Activated naive CD4-positive, alpha-beta T cell treated with anti-CD3 and anti-CD28 coated beads, Interleukin-2, amount 50 U/mL, for 72 hours (primary cell): ENCODE results near the gene SRP68. TPM values are rescaled to one million over a fixed set of nuclear protein-coding genes. Genes with fewer than 3 reads are reported as not detected.

Source experiments
- ATAC-seq, 2 donors: fragments of 150-1000 bp; cut with Tn5 transposase; 2 replicates each; pipeline ENCODE4 v1.10.0; 2021; ENCODE audit warnings: mild to moderate bottlenecking in 2 of 2, moderate library complexity in 2 of 2
- DNase-seq, 2 donors: peaks; one replicate each; pipeline ENCODE4 v3.0.0; 2021 to 2022; ENCODE audit warnings: low spot score in 2 of 2
- H3K27ac Mint-ChIP-seq, 2 donors: one replicate each; pipeline ENCODE4 v1.8.0; 2022; ENCODE audit warnings: mild to moderate bottlenecking in 2 of 2, mixed read lengths in 2 of 2
- H3K36me3 Mint-ChIP-seq, 2 donors: one replicate each; pipeline ENCODE4 v1.8.0; 2022; ENCODE audit warnings: mixed read lengths in 2 of 2
- H3K9me3 Mint-ChIP-seq, 2 donors: one replicate each; pipeline ENCODE4 v1.8.0; 2022; ENCODE audit warnings: mixed read lengths in 2 of 2
- total RNA-seq, 2 donors: library from RNA; stranded (reverse); gene quantifications; one replicate each; pipeline ENCODE4 v1.2.3, GENCODE V29; 2022

SRP68 gene
- total RNA-seq: 100 to 1,000 TPM in 1 of 2 donors, 10 to 100 TPM in 1; 78.8 to 162 TPM

- Mint-ChIP-seq H3K27ac (peak within 1 kb of the TSS; percentile 99), H3K9me3 (no peaks in the 10 kb centered on the region), H3K36me3 (peaks cover 19 to 24% of the 10 kb centered on the region in 2 donors)
- DNase-seq (peak; percentile 83 to 85), ATAC-seq (peak; percentile 66 to 75)
Observed at GRCh38 chr17:76072148-76072858, at the start of gene SRP68. Gene SRP68 (minus strand): TSS chr17:76072517. CDS start chr17:76072491, 26 bp downstream.

- Mint-ChIP-seq H3K9me3 (no peaks in the 10 kb centered on the region), H3K27ac (peak overlapping the region in 1 of 2 donors; percentile 79), H3K36me3 (no peaks in the 10 kb centered on the region)
- DNase-seq: no peak
- ATAC-seq: peak; percentile 18 to 31
Observed at GRCh38 chr17:76121932-76122430, 49.7 kb upstream of the SRP68 start.

- DNase-seq (no peak), ATAC-seq (no peak)
- H3K27ac Mint-ChIP-seq: peak overlapping the region; percentile 79 to 82
- H3K9me3 Mint-ChIP-seq: no peaks in the 10 kb centered on the region
- H3K36me3 Mint-ChIP-seq: no peaks in the 10 kb centered on the region
Observed at GRCh38 chr17:76120658-76121008, 48.3 kb upstream of the SRP68 start.

- ATAC-seq: no peak
- Mint-ChIP-seq H3K36me3 (no peaks in the 10 kb centered on the region), H3K9me3 (no peaks in the 10 kb centered on the region), H3K27ac (peak overlapping the region in 1 of 2 donors; percentile 20)
- no peak for DNase-seq
Observed at GRCh38 chr17:76119409-76120371, 47.4 kb upstream of the SRP68 start.

- no peak for ATAC-seq
Observed at GRCh38 chr17:76115138-76115754, 42.9 kb upstream of the SRP68 start.

GRCh38 chr17:76111956-76112355 lies 39.6 kb upstream of the SRP68 start:
- Mint-ChIP-seq H3K9me3 (no peaks in the 10 kb centered on the region), H3K27ac (no peak overlapping the region), H3K36me3 (no peaks in the 10 kb centered on the region)
- no peak for ATAC-seq
- DNase-seq: no peak

More at GRCh38 chr17:76115138-76115754, 42.9 kb upstream of the SRP68 start:
- DNase-seq: no peak
- H3K9me3 Mint-ChIP-seq: no peaks in the 10 kb centered on the region
- H3K36me3 Mint-ChIP-seq: no peaks in the 10 kb centered on the region
- no peak overlapping the region for H3K27ac Mint-ChIP-seq

GRCh38 chr17:76107509-76107908 lies 35.2 kb upstream of the SRP68 start:
- Mint-ChIP-seq H3K9me3 (no peaks in the 10 kb centered on the region), H3K36me3 (peaks cover 7 to 14% of the 10 kb centered on the region in 2 donors), H3K27ac (no peak overlapping the region)
- ATAC-seq: no peak
- no peak for DNase-seq

- ATAC-seq (no peak), DNase-seq (no peak)
- H3K36me3 Mint-ChIP-seq: peaks cover 7 to 16% of the 10 kb centered on the region in 2 donors
- H3K9me3 Mint-ChIP-seq: no peaks in the 10 kb centered on the region
- no peak overlapping the region for H3K27ac Mint-ChIP-seq
Observed at GRCh38 chr17:76106703-76107102, 34.4 kb upstream of the SRP68 start.

GRCh38 chr17:76104896-76105231 lies 32.5 kb upstream of the SRP68 start:
- no peak for ATAC-seq
- DNase-seq: no peak
- Mint-ChIP-seq H3K36me3 (peaks cover 11 to 18% of the 10 kb centered on the region in 2 donors), H3K9me3 (no peaks in the 10 kb centered on the region), H3K27ac (peak overlapping the region; percentile 22 to 94)

- Mint-ChIP-seq H3K36me3 (peaks cover 13 to 18% of the 10 kb centered on the region in 2 donors), H3K27ac (peak overlapping the region; percentile 22 to 94), H3K9me3 (no peaks in the 10 kb centered on the region)
- DNase-seq: no peak
- ATAC-seq: no peak
Observed at GRCh38 chr17:76104140-76104895, 32.0 kb upstream of the SRP68 start.

- DNase-seq: peak; percentile 94 to 97
- H3K9me3 Mint-ChIP-seq: no peaks in the 10 kb centered on the region
- ATAC-seq: peak; percentile 92 to 97
- peak within 1 kb of the TSS; percentile 94 to 98 for H3K27ac Mint-ChIP-seq
- peaks cover 13 to 18% of the 10 kb centered on the region in 2 donors for H3K36me3 Mint-ChIP-seq
Observed at GRCh38 chr17:76103274-76104139, 31.2 kb upstream of the SRP68 start, which contains the start of gene EXOC7. Gene EXOC7 (minus strand): TSS chr17:76103787. CDS start chr17:76103692, 95 bp downstream.

GRCh38 chr17:76102944-76103273 lies 30.6 kb upstream of the SRP68 start:
- Mint-ChIP-seq H3K36me3 (peaks cover 16 to 18% of the 10 kb centered on the region in 2 donors), H3K27ac (peak overlapping the region; percentile 94 to 98)
- no peak for DNase-seq

GRCh38 chr17:76097716-76098295 lies 25.5 kb upstream of the SRP68 start:
- no peak for DNase-seq
- no peak for ATAC-seq
- Mint-ChIP-seq H3K9me3 (no peaks in the 10 kb centered on the region), H3K27ac (no peak overlapping the region), H3K36me3 (peaks cover 11 to 12% of the 10 kb centered on the region in 2 donors)

More at GRCh38 chr17:76102944-76103273, 30.6 kb upstream of the SRP68 start:
- H3K9me3 Mint-ChIP-seq: no peaks in the 10 kb centered on the region
- ATAC-seq: no peak

- DNase-seq (no peak), ATAC-seq (no peak)
- no peaks in the 10 kb centered on the region for H3K9me3 Mint-ChIP-seq
- H3K27ac Mint-ChIP-seq: peak overlapping the region in 1 of 2 donors; percentile 15
- H3K36me3 Mint-ChIP-seq: peaks cover 4 to 12% of the 10 kb centered on the region in 2 donors
Observed at GRCh38 chr17:76095943-76096342, 23.6 kb upstream of the SRP68 start.

GRCh38 chr17:76094046-76094445 lies 21.7 kb upstream of the SRP68 start:
- Mint-ChIP-seq H3K36me3 (peaks cover 4 to 7% of the 10 kb centered on the region in 2 donors), H3K9me3 (no peaks in the 10 kb centered on the region)

More at GRCh38 chr17:76094046-76094445, 21.7 kb upstream of the SRP68 start:
- DNase-seq: no peak
- ATAC-seq: no peak
- H3K27ac Mint-ChIP-seq: peak overlapping the region in 1 of 2 donors; percentile 29
